Mucosa of descending colon (tissue), 3 donors: ENCODE measurements around the gene SNRPD3. TPM values are rescaled to one million over a fixed set of nuclear protein-coding genes. Genes with fewer than 3 reads are reported as not detected.
"Not testable (repeated sequence)": the region's sequence is repeated elsewhere in the genome, so short reads cannot be mapped to it uniquely, and the experiment has no call there.

ENCODE experiments used
- ATAC-seq: fragments of 200-7000 bp; cut with Tn5 transposase; one replicate; pipeline ENCODE4 v1.9.1; 2020; ENCODE audit warnings: mild to moderate bottlenecking, moderate library complexity
- DNase-seq, 3 donors: peaks; one replicate each; pipeline ENCODE4 v3.0.0-alpha.2; 2020
- H3K36me3 ChIP-seq: fragments of 200-600 bp; one replicate; pipeline ENCODE4 v1.8.0; 2021; ENCODE audit warnings: low read depth, mild to moderate bottlenecking
- H3K4me1 ChIP-seq: fragments of 200-600 bp; one replicate; pipeline ENCODE4 v1.8.0; 2021; ENCODE audit warnings: low read depth, mild to moderate bottlenecking
- H3K4me3 ChIP-seq: fragments of 200-600 bp; one replicate; pipeline ENCODE4 v1.8.0; 2021; ENCODE audit warnings: mild to moderate bottlenecking
- H3K9me3 ChIP-seq: fragments of 200-600 bp; one replicate; pipeline ENCODE4 v1.8.0; 2021; ENCODE audit warnings: mild to moderate bottlenecking
- intact Hi-C, 2 donors: fragments of 100-400 bp; cut with DNase I in 1 of 2; cut with micrococcal nuclease in 1 of 2; formaldehyde crosslinking; loops; one replicate each; pipeline versions ENCODE4 v1.11.0 to v1.11.1; 2022; cut with DNase I, micrococcal nuclease
- total RNA-seq, 3 donors: library from RNA; stranded (reverse); fragmentation: NEBNext Ultra II Directional in 2 of 3; extraction: Animal tissue kit (Norgen Biotek cat#: 25700) in 2 of 3; gene quantifications; one replicate each; pipeline versions ENCODE4 v1.2.1 to v1.2.4, GENCODE V29; 2021 to 2023
- TF ChIP-seq, protein P1 (sequence below): fragments of 200-600 bp; IDR thresholded peaks from one replicate; pipeline ENCODE4 v1.8.0; 2022; ENCODE audit warnings: antibody characterized with exemption, mild to moderate bottlenecking
- donor health status: DM: no; HTN: no; CAD: no; lungs with moderate emphysema.
- donor health status: DM: no; HTN: no; CAD: no.
- donor health status: DM: no; HTN: yes; CAD: no.

The SNRPD3 gene
- total RNA-seq, 3 donors from 2014 or later, result 56.6 to 77.6 (median 77.2) TPM

DNA sequence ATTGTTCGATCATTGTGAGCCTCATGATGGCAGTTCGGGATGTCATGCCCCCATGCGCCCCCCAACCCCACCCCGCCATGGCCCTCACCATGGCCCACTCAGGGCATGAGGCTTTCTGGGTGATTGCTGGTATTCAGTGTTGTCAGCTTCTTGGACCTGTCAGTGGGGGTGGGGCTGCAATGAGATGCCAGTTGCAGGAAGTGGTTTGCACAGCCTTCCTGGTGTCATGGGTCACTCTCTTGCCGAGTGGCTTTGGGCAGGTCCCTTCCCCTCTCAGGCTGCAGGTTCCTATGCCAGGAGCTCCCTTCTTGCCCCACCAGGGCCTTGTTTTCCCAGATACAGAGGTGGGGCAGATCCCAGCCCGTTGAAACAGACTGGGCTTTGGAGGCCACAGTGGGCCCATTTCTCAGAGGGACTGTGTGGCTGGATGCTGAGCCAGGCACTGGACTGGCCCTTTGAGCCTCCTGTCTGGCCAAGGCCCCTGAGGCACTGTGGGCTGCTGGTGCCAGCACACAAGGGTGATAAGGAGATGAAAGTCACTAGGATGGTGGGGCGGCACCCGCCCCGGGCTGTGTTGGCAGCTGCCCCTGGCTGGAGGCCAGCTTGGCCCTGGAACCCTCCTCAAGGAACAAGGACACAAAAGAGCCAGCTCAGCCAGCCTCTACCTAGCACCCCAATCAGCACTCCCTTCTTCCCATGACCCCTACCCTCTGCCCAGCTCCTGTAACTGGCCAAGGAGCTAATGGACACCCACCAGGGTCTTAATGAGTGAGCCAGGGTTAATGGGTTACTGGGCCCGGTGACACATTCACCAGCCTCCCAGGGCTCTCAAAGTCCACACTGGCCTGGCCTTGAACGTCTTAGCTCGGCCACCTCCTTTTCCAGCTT lies 45.7 kb downstream of the SNRPD3 start:
- TF ChIP-seq, protein P1, sequence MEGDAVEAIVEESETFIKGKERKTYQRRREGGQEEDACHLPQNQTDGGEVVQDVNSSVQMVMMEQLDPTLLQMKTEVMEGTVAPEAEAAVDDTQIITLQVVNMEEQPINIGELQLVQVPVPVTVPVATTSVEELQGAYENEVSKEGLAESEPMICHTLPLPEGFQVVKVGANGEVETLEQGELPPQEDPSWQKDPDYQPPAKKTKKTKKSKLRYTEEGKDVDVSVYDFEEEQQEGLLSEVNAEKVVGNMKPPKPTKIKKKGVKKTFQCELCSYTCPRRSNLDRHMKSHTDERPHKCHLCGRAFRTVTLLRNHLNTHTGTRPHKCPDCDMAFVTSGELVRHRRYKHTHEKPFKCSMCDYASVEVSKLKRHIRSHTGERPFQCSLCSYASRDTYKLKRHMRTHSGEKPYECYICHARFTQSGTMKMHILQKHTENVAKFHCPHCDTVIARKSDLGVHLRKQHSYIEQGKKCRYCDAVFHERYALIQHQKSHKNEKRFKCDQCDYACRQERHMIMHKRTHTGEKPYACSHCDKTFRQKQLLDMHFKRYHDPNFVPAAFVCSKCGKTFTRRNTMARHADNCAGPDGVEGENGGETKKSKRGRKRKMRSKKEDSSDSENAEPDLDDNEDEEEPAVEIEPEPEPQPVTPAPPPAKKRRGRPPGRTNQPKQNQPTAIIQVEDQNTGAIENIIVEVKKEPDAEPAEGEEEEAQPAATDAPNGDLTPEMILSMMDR, result no peak
- intact Hi-C loops, result no loop called here
- H3K4me1 ChIP-seq, result peaks cover 15% of the 10 kb centered on the region
- peak; percentile 84 for ATAC-seq
- DNase-seq, result peak; percentile 90 to 93 (median 92)
- H3K9me3 ChIP-seq, result no peaks in the 10 kb centered on the region
- no peaks in the 10 kb centered on the region for H3K36me3 ChIP-seq
- no peak overlapping the region for H3K4me3 ChIP-seq

GRCh38 chr22:24602105-24602749 lies 46.4 kb downstream of the SNRPD3 start:
- H3K4me1 ChIP-seq, result peaks cover 15% of the 10 kb centered on the region
- H3K9me3 ChIP-seq, DNase-seq, ATAC-seq, H3K36me3 ChIP-seq, intact Hi-C loops, H3K4me3 ChIP-seq: not testable (repeated sequence)

- H3K4me3 ChIP-seq, H3K36me3 ChIP-seq, H3K9me3 ChIP-seq, intact Hi-C loops, ATAC-seq: not testable (repeated sequence)
- peak in 2 of 3 donors; percentile 46 to 71 for DNase-seq
- peaks cover 15% of the 10 kb centered on the region for H3K4me1 ChIP-seq
Observed at GRCh38 chr22:24602847-24603769, 47.3 kb downstream of the SNRPD3 start, which contains the start of gene GGT1. Gene GGT1 (plus strand): TSS chr22:24603193. CDS start chr22:24611082, 7,889 bp downstream.

DNA sequence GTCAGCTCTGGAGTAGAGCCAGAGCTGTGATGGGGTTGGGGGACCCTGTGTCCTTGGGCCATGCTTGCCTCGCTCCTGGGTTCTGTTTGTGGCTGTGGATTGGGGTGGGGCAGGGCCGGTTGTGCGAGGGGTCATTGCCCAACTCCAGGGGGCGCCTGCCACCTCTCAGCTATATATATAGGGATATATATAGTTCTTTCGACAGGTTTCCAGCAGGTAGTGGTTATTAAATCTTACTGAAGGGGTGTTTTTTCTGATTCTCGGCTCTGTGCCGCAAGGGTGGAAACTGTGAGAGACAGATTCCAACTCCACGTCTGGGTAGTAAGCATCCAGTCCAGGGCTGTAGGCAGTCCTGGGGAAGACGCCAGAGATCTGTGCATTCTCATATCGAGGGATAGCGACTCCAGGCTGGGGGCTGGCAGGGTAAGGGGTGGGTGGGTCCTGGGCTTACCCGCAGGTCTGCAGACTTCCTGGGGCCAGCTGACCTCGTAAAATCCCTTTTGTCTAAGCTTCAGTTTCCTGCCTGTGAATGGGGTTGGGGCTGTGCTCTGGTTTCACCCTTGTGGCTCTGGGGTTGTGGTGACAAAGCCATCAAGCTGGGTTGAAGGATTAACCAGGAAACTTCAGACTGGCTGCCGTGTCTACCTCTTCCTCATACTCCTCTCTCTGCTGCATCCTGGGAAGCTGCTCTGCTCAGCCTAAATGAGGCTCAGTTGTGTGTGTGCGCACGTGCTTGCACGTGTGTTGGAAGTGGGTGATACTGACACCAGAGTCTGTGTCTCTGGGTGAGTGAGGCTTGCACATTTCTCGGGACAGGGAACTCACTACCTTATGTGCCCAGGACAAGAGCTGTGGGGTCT lies 48.2 kb downstream of the SNRPD3 start:
- H3K4me1 ChIP-seq, result peaks cover 15% of the 10 kb centered on the region
- H3K4me3 ChIP-seq, H3K9me3 ChIP-seq, H3K36me3 ChIP-seq, intact Hi-C loops: not testable (repeated sequence)
- ATAC-seq, result peak; percentile 50
- DNase-seq, result peak in 2 of 3 donors; percentile 61 to 69

DNA sequence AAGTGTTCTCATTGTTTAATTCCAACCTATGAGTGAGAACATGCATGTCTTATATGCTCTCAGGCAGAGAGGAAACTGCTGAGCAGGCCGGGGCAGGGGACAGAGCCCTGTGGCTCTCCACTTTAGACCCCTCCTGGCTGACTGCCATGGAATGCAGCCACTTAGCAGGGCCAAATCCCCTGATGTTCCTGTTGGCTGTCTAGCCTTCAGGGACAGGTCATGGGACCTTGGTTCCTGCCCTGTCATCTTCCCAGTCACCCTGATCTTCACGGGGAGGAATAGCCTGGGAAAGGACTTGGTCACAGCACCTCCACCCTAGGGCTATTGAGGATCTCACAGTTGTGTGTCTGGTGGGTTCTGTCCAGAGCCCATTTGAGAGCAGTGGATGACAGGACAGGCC lies 50.5 kb downstream of the SNRPD3 start:
- ATAC-seq, H3K9me3 ChIP-seq, H3K4me1 ChIP-seq, H3K36me3 ChIP-seq, H3K4me3 ChIP-seq, intact Hi-C loops: not testable (repeated sequence)
- DNase-seq, result peak in 1 of 3 donors; percentile 10

DNA sequence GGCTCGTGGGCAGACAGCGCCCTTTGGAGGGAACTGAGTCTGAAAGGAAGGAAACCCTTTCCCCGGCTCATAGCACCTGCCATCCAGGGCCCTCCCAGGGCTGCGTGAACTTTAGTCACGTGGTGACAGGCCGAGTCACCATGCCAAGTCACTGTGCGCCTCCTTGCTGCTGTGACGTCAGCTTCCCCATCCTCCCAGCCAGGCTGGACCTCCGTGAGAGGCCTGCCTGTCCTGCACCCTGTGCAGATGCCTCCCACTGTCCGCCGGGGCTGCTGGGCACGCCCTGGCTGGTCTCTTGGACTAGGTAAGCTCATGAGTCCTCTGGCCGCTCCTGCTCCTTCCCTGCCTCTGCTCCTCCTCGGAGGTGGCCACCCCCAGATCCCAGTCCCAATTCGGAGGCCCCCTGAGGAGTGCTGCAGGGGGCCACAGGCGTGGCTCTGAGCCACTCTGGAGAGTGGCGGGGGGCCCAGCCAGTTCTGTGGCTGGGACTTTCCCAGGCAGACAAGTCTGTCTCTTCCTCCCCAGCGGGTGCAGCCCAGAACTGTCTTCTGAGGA lies 51.7 kb downstream of the SNRPD3 start:
- DNase-seq, result peak in 2 of 3 donors; percentile 46 to 83
- H3K9me3 ChIP-seq, H3K4me3 ChIP-seq, H3K4me1 ChIP-seq, intact Hi-C loops, H3K36me3 ChIP-seq: not testable (repeated sequence)
- ATAC-seq, result peak; percentile 75

DNA sequence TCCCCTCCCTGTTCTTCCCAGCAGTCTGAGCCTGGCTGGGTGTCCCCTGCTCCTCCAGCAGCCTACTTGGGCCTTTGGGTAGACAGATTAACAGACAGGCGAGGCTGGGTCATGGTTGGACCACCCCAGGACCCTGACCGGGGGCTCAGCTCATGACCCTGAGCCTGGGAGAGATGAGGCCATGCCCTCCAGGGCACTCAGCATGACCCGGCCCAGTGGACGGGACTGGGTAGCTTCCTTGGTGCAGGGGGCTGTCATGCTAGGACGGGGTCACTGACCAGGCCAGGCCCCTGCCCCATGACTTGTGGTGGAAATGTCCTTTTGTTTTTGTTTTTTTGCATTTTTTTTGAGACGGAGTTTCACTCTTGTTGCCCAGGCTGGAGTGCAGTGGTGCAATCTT lies 52.5 kb downstream of the SNRPD3 start:
- H3K4me3 ChIP-seq, H3K4me1 ChIP-seq, DNase-seq, ATAC-seq, H3K36me3 ChIP-seq, intact Hi-C loops, H3K9me3 ChIP-seq: not testable (repeated sequence)

- not testable (repeated sequence) for H3K36me3 ChIP-seq
Observed at GRCh38 chr22:24609888-24610287, 54.1 kb downstream of the SNRPD3 start.

DNA sequence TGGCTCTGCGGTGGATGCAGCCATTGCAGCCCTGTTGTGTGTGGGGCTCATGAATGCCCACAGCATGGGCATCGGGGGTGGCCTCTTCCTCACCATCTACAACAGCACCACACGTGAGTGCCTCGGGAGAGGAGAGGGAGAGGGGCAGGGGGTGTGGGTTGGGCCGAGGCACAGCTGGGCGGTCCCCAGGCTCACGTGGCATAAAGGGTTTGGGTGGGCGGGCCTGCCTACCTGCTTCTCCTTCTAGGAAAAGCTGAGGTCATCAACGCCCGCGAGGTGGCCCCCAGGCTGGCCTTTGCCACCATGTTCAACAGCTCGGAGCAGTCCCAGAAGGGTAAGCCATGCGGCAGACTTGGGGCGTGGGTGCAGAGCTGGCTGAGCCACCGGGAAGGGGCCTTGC lies 59.0 kb downstream of the SNRPD3 start:
- H3K4me1 ChIP-seq, H3K9me3 ChIP-seq, intact Hi-C loops, DNase-seq, H3K4me3 ChIP-seq, ATAC-seq, H3K36me3 ChIP-seq: not testable (repeated sequence)

More at GRCh38 chr22:24609888-24610287, 54.1 kb downstream of the SNRPD3 start:
- ATAC-seq, DNase-seq, H3K4me1 ChIP-seq, H3K4me3 ChIP-seq, H3K9me3 ChIP-seq, intact Hi-C loops: not testable (repeated sequence)

DNA sequence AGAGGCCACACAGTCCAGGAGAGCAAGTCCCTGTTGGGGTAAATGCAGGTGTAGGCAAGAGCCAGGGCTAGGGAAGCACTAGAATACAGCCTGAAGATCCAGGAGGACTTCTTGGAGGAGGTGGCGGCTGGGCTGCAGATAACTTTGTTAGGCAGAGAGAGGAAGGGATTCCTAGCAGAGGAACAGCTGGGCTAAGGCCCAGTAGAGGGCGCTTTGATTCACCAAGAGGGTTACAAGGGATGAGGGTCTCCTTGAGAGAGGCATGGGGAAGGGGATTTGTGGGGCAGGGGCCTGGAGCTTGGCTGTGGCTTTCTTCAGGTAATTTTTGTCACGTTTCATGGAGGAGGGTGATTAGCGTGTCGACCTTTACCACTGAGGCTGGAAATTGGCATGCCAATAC lies 65.4 kb downstream of the SNRPD3 start:
- H3K9me3 ChIP-seq, H3K36me3 ChIP-seq, DNase-seq, H3K4me3 ChIP-seq, ATAC-seq, H3K4me1 ChIP-seq, intact Hi-C loops: not testable (repeated sequence)

DNA sequence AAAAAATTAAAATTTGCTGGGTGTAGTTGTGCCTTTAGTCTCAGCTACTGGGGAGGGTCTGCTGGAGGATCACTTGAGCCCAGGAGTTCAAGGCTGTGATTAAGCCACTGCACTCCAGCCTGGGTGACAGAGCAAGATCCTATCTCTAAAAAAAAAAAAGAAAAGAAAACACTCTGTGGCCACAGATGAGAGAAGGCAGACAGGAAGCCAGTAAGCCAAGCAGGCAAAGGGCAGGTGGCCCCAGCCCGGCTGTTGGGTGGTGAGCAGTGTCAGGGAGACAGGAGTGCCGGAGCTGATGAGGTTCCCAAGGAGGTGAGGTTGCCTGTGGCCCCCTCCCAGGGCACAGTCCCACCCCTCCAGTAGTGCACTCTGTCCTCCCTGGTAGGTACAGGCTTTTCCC lies 66.8 kb downstream of the SNRPD3 start:
- DNase-seq, H3K4me3 ChIP-seq, H3K4me1 ChIP-seq, H3K36me3 ChIP-seq, intact Hi-C loops, ATAC-seq, H3K9me3 ChIP-seq: not testable (repeated sequence)
